Stimulated activated naive CD8-positive, alpha-beta T cell treated with anti-CD3 and anti-CD28 coated beads, Interleukin-15, amount 100 ng/mL, for 72 hours (primary cell): ENCODE data around the gene KRTAP5-4.
"Not testable (repeated sequence)": the region's sequence is repeated elsewhere in the genome, so short reads cannot be mapped to it uniquely, and the experiment has no call there.

Experiments used
- ATAC-seq: fragments of 150-1000 bp; cut with Tn5 transposase; 2 replicates; pipeline ENCODE4 v1.10.0; 2021; ENCODE audit warnings: mild to moderate bottlenecking, moderate library complexity
- DNase-seq, 2 donors: peaks; one replicate each; pipeline ENCODE4 v3.0.0; 2021 to 2022
- H3K27ac Mint-ChIP-seq, 2 donors: one replicate each; pipeline ENCODE4 v1.8.0; 2022; ENCODE audit warnings: mild to moderate bottlenecking in 2 of 2, mixed read lengths in 2 of 2, moderate library complexity in 2 of 2
- H3K27me3 Mint-ChIP-seq: one replicate; pipeline ENCODE4 v1.8.0; 2022; ENCODE audit warnings: mixed read lengths
- H3K4me1 Mint-ChIP-seq: one replicate; pipeline ENCODE4 v1.8.0; 2022; ENCODE audit warnings: mild to moderate bottlenecking, mixed read lengths
- H3K4me3 Mint-ChIP-seq, 2 donors: one replicate each; pipeline ENCODE4 v1.8.0; 2022; ENCODE audit warnings: mild to moderate bottlenecking in 2 of 2, mixed read lengths in 2 of 2, moderate library complexity in 1 of 2
- H3K9me3 Mint-ChIP-seq, 2 donors: one replicate each; pipeline ENCODE4 v1.8.0; 2022; ENCODE audit warnings: mixed read lengths in 2 of 2

KRTAP5-4 gene

DNA sequence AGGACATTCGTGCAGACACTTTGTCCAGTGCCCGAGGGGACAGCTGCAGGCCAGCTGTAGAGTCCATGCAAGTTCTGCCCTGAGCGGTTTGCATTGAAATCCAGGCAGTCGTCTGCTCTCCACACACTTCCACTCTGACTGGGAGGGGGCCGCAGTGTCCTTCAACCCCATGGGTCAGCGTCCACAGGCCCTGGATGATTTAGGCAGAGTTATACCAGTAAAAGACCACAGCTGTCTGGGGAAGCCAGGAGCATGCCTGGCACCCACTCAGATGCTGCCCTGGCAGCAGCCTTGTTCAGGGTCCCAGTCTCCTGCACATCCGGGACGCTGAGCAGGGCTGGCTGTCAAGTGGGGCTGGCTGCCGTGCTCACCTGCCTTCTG is 34.1 kb upstream of the KRTAP5-4 start:
- no peaks in the 10 kb centered on the region for H3K4me1 Mint-ChIP-seq
- no peak for DNase-seq
- no peak for ATAC-seq
- H3K4me3 Mint-ChIP-seq = no peak overlapping the region
- H3K27ac Mint-ChIP-seq = peak overlapping the region in 1 of 2 donors; percentile 31
- no peaks in the 10 kb centered on the region for H3K9me3 Mint-ChIP-seq
- peaks cover 37% of the 10 kb centered on the region for H3K27me3 Mint-ChIP-seq

DNA sequence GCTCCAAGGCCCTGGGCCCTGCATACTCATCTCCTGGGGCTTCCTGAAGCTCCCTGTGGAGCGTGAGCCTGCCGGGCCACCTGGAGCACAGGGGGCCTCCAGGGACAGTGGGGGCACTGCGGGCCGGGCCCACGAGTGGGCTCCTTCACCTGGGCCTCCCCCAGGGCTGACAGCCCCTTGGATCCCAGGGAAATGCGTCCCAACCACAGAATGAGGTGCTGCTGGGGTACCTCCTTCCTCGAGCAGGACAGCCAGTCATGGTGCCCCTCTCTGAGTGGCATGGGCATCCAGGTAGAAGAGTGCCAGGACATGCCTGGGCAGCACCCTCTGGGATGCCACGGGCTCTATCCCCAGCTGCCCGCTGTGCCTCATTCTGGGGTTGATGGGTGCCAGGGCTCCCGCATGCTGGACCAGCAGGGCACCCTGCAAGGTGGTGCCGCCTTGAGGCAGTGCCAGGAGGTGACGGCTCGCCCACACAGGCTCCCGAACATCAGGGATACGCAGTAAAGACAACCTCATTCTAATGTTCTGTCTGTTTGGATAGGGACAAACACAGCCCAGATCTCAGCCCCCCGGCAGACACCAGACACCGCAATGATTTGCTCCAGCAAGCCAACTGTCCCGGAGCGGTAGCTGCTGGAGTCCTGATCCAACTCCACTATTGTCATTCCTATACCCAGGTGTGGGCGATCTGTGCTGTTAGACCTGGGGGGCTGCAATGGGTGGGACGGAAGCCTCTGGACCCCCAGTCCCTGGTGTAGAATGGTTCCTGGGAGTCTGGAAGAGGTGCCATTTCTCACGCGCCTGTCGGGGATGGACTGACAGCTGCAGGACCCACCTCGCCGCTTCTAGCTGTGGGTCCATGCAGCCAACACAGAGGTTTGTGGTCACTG is 33.5 kb upstream of the KRTAP5-4 start:
- peak overlapping the region in 1 of 2 donors; percentile 31 for H3K27ac Mint-ChIP-seq
- H3K27me3 Mint-ChIP-seq = peaks cover 33% of the 10 kb centered on the region

DNA sequence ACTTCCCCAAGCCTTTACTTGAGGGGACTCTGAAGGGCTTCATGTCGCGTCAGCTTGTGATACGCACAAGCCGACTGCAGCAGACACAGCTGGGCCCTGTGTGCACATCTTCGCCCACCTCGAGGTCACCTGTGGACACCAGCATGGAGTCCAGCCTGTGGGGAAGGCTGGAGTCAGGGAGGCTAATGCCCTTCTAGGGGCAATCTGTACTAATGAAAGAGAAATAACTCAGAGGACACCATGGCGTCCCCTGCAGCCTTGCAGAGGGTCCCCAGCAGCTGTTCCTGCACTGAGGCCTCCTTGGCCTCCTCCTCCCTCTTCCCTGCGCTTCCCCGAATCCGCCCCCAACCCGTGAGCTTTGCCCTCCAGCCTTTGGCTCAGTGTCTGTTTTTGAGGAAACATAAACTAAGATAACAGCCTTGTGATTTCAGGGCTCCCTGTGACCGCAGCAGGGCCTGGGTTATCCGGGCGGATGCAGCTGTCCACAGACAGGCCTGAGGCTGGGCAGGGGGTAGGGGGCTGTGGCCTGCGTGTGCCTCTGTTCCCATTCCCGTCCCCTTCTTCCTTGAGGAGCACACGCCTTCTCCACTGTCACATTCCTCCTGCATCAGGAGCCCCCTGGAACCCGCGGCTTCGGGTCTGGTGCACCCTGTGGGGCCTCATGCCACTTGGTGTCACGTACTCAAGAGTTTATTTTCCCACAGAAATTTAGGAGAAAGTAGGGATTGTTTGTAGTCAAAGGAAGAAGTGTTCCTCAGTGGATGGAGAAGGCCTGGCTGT is 32.6 kb upstream of the KRTAP5-4 start:
- H3K4me1 Mint-ChIP-seq = no peaks in the 10 kb centered on the region
- DNase-seq (no peak), ATAC-seq (no peak)
- H3K4me3 Mint-ChIP-seq = no peak overlapping the region
- no peak overlapping the region for H3K27ac Mint-ChIP-seq
- H3K27me3 Mint-ChIP-seq = peaks cover 25% of the 10 kb centered on the region
- H3K9me3 Mint-ChIP-seq = no peaks in the 10 kb centered on the region

More for the DNA sequence above, 33.5 kb upstream of the KRTAP5-4 start:
- Mint-ChIP-seq H3K4me1 (no peaks in the 10 kb centered on the region), H3K9me3 (no peaks in the 10 kb centered on the region), H3K4me3 (no peak overlapping the region)
- no peak for ATAC-seq
- no peak for DNase-seq

DNA sequence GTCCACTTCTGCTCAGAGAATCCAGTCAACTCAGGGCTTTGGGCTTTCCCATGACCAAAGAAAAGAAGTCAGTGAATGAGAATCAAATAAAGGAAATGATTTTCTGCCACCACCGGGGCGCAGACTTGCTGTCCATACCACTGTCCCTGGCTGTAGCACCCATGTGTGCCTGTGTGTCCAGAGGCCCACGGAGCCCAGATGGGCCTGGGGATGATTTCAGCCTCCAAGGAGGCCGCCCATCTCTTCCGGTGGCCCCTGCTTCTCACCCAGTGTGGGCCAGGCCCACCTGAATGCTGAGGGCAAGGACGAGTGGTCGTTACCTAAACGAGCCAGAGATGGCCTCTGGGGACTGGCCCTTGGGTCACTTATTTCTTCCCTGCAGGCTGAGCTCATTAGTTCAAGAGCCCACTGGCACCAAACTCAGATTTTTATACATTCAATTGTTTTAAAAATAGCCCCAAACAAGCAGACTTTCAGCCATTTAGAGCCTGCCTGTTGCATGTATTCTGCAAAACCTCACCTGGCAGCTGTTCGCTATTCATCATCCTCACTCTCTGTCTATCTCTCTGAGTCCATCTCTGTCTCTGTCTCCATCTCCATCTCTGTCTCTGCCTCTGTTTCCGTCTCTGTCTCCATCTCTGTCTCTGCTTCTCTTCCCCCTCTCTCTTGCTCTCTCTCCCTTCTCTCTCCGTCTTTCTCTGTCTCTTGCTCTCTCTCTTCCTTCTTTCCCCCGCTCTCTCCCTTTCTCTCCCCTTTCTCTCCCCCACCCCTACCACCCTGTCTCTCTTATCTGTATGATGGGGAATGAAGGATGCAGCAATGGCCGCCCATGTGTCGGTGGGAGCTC is 31.8 kb upstream of the KRTAP5-4 start:
- ATAC-seq (no peak), DNase-seq (no peak)
- H3K9me3 Mint-ChIP-seq = no peaks in the 10 kb centered on the region
- no peaks in the 10 kb centered on the region for H3K4me1 Mint-ChIP-seq
- H3K4me3 Mint-ChIP-seq = no peak overlapping the region
- H3K27ac Mint-ChIP-seq = no peak overlapping the region
- H3K27me3 Mint-ChIP-seq = peaks cover 16% of the 10 kb centered on the region

DNA sequence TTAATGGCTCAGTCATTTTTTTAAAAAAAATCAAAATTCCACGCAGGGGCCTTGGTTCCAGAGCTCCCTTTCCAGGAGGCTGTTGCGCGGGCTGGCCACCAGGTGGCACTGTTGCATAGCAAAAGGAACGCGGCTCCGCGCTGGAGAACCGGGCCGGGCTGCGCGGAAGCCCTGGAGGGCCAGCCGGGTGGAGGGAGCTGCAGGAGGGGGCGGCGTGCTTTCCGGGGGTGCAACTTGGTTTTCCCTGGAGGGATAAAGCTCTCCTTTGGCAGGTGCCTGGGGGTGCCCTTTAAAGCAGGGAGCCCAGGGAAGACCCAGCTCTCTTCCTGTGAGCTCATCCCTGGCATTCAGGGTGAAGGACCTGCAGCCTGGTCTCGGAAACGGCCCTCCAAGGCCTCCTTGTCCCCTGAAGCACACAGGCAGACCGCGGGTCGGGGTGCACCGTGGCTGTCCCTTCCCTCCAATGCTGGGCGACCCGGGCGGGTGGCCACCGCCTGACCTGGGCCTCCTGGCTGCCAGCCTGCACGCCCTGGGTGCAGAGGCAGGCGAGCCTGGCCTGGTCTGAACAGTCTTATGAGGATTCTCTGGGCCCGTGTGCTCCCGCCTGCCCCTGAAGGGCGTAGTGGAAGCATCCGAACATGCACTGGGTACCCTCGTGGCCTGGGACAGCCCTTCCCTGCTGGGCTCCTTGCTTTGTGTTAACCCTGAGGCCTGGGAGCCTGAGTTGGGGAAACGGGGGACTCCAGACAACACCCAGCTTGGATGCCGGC is 31.0 kb upstream of the KRTAP5-4 start:
- H3K4me1 Mint-ChIP-seq = no peaks in the 10 kb centered on the region
- peak; percentile 78 for ATAC-seq
- peaks cover 11% of the 10 kb centered on the region for H3K27me3 Mint-ChIP-seq
- DNase-seq = peak; percentile 74 to 75
- H3K9me3 Mint-ChIP-seq = no peaks in the 10 kb centered on the region
- H3K27ac Mint-ChIP-seq = no peak overlapping the region
- H3K4me3 Mint-ChIP-seq = no peak overlapping the region

DNA sequence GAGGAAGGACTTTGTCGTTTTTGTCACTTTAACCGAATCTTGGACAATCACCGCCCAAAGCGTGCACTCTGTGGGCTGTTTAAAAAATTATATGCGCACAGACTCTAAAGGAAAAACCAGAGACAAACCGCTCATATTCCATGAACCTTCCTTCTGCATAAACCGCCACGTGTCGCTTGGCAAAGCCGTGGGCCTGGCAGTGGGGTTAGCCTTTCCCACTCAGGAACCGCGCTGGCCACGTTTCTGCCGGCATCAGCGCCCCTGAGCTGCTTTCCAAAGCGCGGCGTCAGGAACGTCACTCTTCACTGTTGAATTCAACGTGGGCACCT is 30.5 kb upstream of the KRTAP5-4 start:
- Mint-ChIP-seq H3K27me3 (peaks cover 11% of the 10 kb centered on the region), H3K27ac (no peak overlapping the region), H3K4me3 (no peak overlapping the region), H3K4me1 (no peaks in the 10 kb centered on the region), H3K9me3 (no peaks in the 10 kb centered on the region)
- DNase-seq (no peak), ATAC-seq (no peak)

DNA sequence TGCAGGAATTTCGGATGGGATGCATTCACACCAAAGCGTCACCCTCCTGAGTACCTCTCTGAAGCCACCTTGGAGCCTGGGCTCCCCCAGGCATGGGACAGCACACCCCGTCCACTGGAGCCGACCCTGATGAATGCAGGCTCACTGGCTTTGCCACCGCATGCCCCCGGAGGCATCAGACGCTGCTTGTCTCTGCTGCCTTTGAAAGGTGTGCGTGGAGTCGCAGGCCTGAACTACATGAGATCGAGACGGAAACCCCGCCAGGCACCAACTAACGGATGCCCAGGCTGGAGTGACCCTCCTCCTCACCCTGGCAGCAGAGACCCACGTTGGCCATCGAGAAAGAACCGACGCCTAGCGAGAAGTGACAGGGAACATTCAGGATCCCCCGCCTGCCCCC is 30.1 kb upstream of the KRTAP5-4 start:
- no peaks in the 10 kb centered on the region for H3K9me3 Mint-ChIP-seq
- DNase-seq = no peak

DNA sequence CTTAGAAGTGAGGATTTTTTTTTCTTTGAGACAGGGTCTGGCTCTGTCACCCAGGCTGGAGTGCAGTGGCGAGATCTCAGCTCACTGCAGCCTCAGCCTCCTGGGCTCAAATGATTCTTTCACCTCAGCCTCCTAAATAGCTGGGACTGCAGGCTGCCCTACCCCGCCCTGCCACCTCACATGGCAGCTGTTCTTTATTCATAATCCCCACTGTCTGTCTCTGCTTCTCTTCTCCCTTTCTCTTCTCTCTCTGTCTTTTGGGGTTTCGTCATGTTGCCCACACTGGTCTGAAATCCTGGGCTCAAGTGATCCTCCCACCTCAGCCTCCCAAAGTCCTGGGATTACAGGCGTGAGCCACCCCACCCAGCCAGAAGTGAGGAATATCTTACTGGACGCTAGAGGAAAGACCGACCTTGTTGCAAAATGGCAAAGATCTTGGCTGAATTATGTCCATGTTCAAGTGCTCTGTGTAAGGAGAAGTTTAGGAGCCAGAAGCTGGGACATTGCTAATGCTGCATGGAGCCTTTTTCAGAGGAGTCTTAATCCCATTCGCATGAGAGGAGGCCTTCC is 29.6 kb upstream of the KRTAP5-4 start:
- ATAC-seq (no peak), DNase-seq (no peak)
- Mint-ChIP-seq H3K4me1 (no peaks in the 10 kb centered on the region), H3K9me3 (no peaks in the 10 kb centered on the region), H3K27me3 (peaks cover 11% of the 10 kb centered on the region), H3K27ac (no peak overlapping the region), H3K4me3 (no peak overlapping the region)

More for the DNA sequence above, 30.1 kb upstream of the KRTAP5-4 start:
- Mint-ChIP-seq H3K27me3 (peaks cover 11% of the 10 kb centered on the region), H3K4me3 (no peak overlapping the region), H3K4me1 (no peaks in the 10 kb centered on the region), H3K27ac (no peak overlapping the region)
- no peak for ATAC-seq

DNA sequence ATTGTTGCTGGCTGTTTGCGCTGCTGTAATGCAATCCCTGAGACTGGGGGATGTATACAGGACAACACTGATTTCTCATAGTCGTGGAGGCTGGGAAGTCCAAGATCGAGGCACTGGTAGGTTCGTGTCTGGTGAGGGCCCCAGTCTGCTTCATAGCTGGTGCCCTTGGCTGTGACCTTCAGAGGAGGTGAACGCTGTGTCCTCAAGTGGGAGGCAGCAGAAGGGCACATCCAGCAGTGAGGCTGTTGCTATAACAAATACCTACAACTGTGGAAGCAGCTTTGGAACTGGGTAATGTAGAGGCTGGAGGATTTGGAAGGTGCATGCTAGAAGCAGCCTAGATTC is 29.0 kb upstream of the KRTAP5-4 start:
- H3K27me3 Mint-ChIP-seq = peaks cover 13% of the 10 kb centered on the region
- H3K27ac Mint-ChIP-seq = no peak overlapping the region
- DNase-seq (no peak), ATAC-seq (no peak)
- no peaks in the 10 kb centered on the region for H3K4me1 Mint-ChIP-seq
- no peak overlapping the region for H3K4me3 Mint-ChIP-seq
- H3K9me3 Mint-ChIP-seq = no peaks in the 10 kb centered on the region

DNA sequence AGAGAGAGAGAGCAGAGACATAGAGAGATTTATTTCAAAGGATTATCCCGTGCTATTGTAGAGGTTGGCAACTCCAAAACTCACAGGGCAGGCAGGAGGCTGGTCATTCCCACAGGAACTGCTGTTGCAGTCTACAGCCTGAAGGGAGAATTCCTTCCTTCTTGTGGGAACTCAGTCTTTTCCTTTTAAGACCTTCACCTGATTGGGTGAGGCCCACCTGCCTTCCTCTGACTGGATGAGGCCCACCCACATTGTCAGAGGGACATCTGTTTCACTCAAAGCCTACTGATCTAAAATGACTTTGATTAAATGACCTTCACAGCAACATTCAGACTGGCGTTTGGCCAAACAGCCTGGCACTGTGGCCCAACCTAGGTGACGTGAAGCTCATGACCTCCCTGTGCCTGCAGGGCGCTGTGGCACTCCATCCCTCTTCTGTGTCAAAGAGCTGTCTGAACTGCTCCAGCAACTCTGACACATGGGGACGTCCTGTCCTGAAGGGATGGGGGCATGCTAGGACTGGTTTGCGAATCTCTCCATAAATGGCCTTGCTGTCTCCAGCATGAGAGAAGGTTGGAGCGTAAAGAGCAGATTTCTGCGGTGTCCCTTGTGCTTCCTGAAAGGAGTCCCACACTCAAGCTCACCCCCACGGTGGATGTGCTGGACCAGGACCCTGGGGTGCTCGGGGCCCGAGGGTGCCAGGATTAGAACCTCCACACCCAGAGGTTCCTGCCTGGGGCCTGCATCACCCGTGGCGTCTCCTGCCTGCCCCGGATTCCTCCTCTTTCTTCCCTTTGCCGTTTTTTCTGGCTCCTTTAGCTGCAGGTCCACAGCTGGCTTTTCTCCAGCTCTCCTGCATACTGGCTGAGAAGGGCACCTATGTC is 28.3 kb upstream of the KRTAP5-4 start:
- Mint-ChIP-seq H3K4me3 (no peak overlapping the region), H3K9me3 (no peaks in the 10 kb centered on the region), H3K27me3 (peaks cover 19% of the 10 kb centered on the region), H3K27ac (no peak overlapping the region), H3K4me1 (no peaks in the 10 kb centered on the region)
- DNase-seq = no peak
- no peak for ATAC-seq

DNA sequence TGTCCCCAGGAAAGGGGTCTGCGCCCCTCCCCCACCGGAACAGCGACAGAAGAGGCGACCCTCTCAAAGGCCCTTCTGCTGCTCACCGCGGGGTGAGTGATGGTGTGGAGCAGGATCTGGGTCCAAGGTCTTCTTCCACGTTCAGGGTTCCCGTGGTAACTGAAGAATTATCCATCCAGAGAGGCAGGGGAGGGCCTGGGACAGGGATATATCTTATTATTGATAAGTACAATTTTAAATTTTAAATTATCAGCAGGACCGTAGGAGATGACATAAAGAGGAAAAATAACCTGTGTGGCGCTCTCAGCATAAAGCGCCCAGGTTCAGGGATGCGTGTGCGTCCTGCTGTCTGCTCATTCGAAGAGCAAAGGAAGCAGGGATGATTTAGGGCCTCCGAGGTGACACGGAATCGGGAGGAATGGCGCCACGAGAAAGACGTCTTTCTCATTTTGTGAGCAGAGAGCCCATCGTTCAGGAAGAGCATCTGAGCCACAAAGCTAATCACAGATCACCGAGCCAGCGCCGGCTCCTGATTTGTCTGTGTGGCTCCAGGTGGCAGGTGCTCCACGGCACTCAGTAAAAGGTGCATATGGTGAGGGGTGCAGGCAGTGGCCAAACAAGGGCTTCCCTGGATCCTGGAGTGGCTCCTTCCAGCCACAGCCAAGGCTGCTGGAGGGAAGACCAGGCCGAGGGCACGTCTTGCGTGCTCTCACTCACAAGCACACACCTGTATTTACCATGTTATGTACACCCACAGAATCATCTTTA is 26.9 kb upstream of the KRTAP5-4 start:
- no peak for DNase-seq

DNA sequence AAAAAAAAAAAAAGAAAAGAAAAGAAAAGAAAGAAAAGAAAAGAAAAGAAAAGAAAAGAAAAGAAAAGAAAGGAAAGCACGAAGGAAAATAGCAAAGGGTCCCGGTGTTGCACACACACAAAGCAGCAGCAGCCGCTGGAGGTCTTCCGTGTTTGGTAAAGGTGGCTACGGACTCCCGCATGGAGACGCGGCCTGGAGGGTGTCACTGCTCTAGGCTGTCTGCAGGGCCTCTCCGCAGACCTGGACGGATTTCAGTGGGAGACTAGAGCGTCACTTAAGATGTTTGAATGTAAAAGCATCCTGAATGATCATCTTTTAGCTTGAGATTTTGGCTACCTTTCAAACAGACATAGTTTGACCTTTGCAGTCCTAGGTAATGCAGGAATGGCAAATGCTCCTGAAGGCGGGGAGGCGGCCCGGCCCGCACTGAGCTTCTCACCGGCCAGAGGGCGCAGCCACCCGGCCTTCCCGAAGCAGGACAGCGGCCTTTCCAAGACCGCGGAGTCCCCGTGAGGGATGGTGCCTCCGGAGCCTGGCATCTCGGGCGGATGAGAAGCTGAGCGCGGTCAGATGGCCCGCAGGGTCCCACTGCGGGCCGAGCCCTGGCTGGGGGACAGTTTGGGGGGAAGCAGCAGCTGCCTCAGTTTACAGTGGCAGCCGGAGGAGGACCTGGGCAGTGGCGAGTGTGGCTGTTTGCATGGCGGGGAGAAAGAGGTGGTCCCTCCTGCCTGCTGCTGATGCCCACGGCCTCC is 26.1 kb upstream of the KRTAP5-4 start:
- Mint-ChIP-seq H3K27ac (no peak overlapping the region), H3K9me3 (no peaks in the 10 kb centered on the region), H3K4me1 (no peaks in the 10 kb centered on the region), H3K4me3 (no peak overlapping the region), H3K27me3 (peaks cover 24% of the 10 kb centered on the region)
- ATAC-seq (no peak), DNase-seq (no peak)

More for the DNA sequence above, 26.9 kb upstream of the KRTAP5-4 start:
- no peaks in the 10 kb centered on the region for H3K9me3 Mint-ChIP-seq
- H3K27me3 Mint-ChIP-seq = peaks cover 21% of the 10 kb centered on the region
- no peak overlapping the region for H3K4me3 Mint-ChIP-seq
- ATAC-seq = no peak
- no peaks in the 10 kb centered on the region for H3K4me1 Mint-ChIP-seq
- no peak overlapping the region for H3K27ac Mint-ChIP-seq

DNA sequence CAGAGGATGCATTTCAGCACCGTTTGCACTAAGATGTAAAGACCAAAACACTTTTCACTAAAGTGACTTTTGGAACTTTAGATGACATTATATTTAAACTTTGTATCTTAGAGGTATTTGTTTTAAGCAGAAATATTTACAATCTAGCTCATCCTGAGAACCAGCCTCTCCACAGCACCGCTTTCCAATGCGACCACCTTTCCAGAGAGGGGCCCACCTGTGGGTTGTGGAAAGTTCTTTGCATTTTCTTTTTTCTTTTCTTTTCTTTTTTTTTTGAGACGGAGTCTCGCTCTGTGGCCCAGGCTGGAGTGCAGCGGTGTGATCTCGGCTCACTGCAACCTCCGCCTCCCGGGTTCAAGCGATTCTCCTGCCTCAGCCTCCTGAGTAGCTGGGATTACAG is 24.6 kb upstream of the KRTAP5-4 start:
- not testable (repeated sequence) for ATAC-seq, H3K4me1 Mint-ChIP-seq, DNase-seq, H3K27ac Mint-ChIP-seq, H3K4me3 Mint-ChIP-seq, H3K9me3 Mint-ChIP-seq
- H3K27me3 Mint-ChIP-seq = peaks cover 27% of the 10 kb centered on the region
